Adipocyte (in vitro differentiated cells): ENCODE data around the gene ANKRD34A.

Experiments used
- DNase-seq: peaks from one replicate; pipeline ENCODE4 v3.0.0-alpha.2; 2015; ENCODE audit warnings: low read depth
- H3K27me3 ChIP-seq: replicated peaks from 2 replicates; pipeline ENCODE4 v1.7.0; 2013; ENCODE audit warnings: mild to moderate bottlenecking, low read length, moderate library complexity; ENCODE audit not compliant: control insufficient read depth, insufficient read depth
- H3K36me3 ChIP-seq: 2 replicates; pipeline ENCODE4 v1.7.0; 2013; ENCODE audit warnings: low read length, mild to moderate bottlenecking, moderate library complexity; ENCODE audit not compliant: control insufficient read depth, insufficient read depth, severe bottlenecking
- H3K4me1 ChIP-seq: 2 replicates; pipeline ENCODE4 v1.7.0; 2013; ENCODE audit warnings: mild to moderate bottlenecking, low read length, moderate library complexity; ENCODE audit not compliant: control insufficient read depth, insufficient read depth
- H3K4me3 ChIP-seq: 2 replicates; pipeline ENCODE4 v1.7.0; 2013; ENCODE audit warnings: mild to moderate bottlenecking, low read length, moderate library complexity
- H3K9ac ChIP-seq: 2 replicates; pipeline ENCODE4 v1.7.0; 2013; ENCODE audit warnings: mild to moderate bottlenecking, low read length, moderate library complexity
- H3K9me3 ChIP-seq: 2 replicates; pipeline ENCODE4 v1.7.0; 2013; ENCODE audit warnings: mild to moderate bottlenecking, low read length, moderate library complexity; ENCODE audit not compliant: control insufficient read depth

The ANKRD34A gene

GRCh38 chr1:145962157-145963102 is 1.9 kb downstream of the ANKRD34A start:
- Histone ChIP-seq H3K27me3 (no peaks in the 10 kb centered on the region), H3K9ac (peak overlapping the region; percentile 93), H3K4me3 (peak overlapping the region; percentile 86), H3K36me3 (no peaks in the 10 kb centered on the region), H3K4me1 (peaks cover 45% of the 10 kb centered on the region), H3K9me3 (no peaks in the 10 kb centered on the region)
- peak; percentile 67 for DNase-seq

GRCh38 chr1:145961425-145962156 is 2.8 kb downstream of the ANKRD34A start:
- Histone ChIP-seq H3K9ac (peak overlapping the region; percentile 87), H3K9me3 (no peaks in the 10 kb centered on the region), H3K4me1 (peaks cover 51% of the 10 kb centered on the region), H3K4me3 (peak overlapping the region; percentile 86), H3K36me3 (no peaks in the 10 kb centered on the region), H3K27me3 (no peaks in the 10 kb centered on the region)
- peak; percentile 58 for DNase-seq

- no peaks in the 10 kb centered on the region for H3K36me3 ChIP-seq
- H3K9me3 ChIP-seq: no peaks in the 10 kb centered on the region
- peak overlapping the region; percentile 87 for H3K9ac ChIP-seq
- peak overlapping the region; percentile 86 for H3K4me3 ChIP-seq
- H3K4me1 ChIP-seq: peaks cover 56% of the 10 kb centered on the region
- no peak for DNase-seq
- H3K27me3 ChIP-seq: no peaks in the 10 kb centered on the region
Measured at GRCh38 chr1:145961109-145961424, 3.3 kb downstream of the ANKRD34A start.

GRCh38 chr1:145960468-145961108 is 3.8 kb downstream of the ANKRD34A start:
- peak; percentile 85 for DNase-seq
- peaks cover 61% of the 10 kb centered on the region for H3K4me1 ChIP-seq
- H3K27me3 ChIP-seq: no peaks in the 10 kb centered on the region
- H3K9ac ChIP-seq: peak overlapping the region; percentile 87
- H3K4me3 ChIP-seq: peak overlapping the region; percentile 86
- H3K9me3 ChIP-seq: no peaks in the 10 kb centered on the region
- H3K36me3 ChIP-seq: no peaks in the 10 kb centered on the region

GRCh38 chr1:145959957-145960467 is 4.4 kb downstream of the ANKRD34A start:
- Histone ChIP-seq H3K36me3 (no peaks in the 10 kb centered on the region), H3K27me3 (no peaks in the 10 kb centered on the region), H3K4me3 (peak overlapping the region; percentile 86), H3K9ac (peak overlapping the region; percentile 87), H3K4me1 (peaks cover 64% of the 10 kb centered on the region), H3K9me3 (no peaks in the 10 kb centered on the region)
- no peak for DNase-seq

GRCh38 chr1:145959333-145959732 is 5.0 kb downstream of the ANKRD34A start:
- H3K36me3 ChIP-seq: no peaks in the 10 kb centered on the region
- H3K4me1 ChIP-seq: peaks cover 69% of the 10 kb centered on the region
- no peak for DNase-seq
- no peaks in the 10 kb centered on the region for H3K27me3 ChIP-seq
- no peak overlapping the region for H3K9ac ChIP-seq
- no peak overlapping the region for H3K4me3 ChIP-seq
- no peaks in the 10 kb centered on the region for H3K9me3 ChIP-seq

GRCh38 chr1:145958734-145959133 is 5.6 kb downstream of the ANKRD34A start:
- Histone ChIP-seq H3K9ac (peak overlapping the region; percentile 91), H3K9me3 (no peaks in the 10 kb centered on the region), H3K27me3 (no peaks in the 10 kb centered on the region), H3K4me3 (no peak overlapping the region), H3K36me3 (no peaks in the 10 kb centered on the region), H3K4me1 (peaks cover 69% of the 10 kb centered on the region)
- DNase-seq: no peak

GRCh38 chr1:145957443-145958319 is 6.7 kb downstream of the ANKRD34A start, which contains the start of gene LIX1L:
Gene LIX1L (minus strand): TSS chr1:145958017. CDS start chr1:145957927, 90 bp downstream.
- peak within 1 kb of the TSS; percentile 91 for H3K4me3 ChIP-seq
- H3K9me3 ChIP-seq: no peaks in the 10 kb centered on the region
- peak; percentile 99 for DNase-seq
- peaks cover 61% of the 10 kb centered on the region for H3K4me1 ChIP-seq
- no peaks in the 10 kb centered on the region for H3K36me3 ChIP-seq
- H3K27me3 ChIP-seq: no peaks in the 10 kb centered on the region
- H3K9ac ChIP-seq: peak within 1 kb of the TSS; percentile 91

- H3K27me3 ChIP-seq: no peaks in the 10 kb centered on the region
- peak overlapping the region; percentile 91 for H3K4me3 ChIP-seq
Measured at GRCh38 chr1:145956781-145957442, 7.5 kb downstream of the ANKRD34A start.

GRCh38 chr1:145956361-145956760 is 8.0 kb downstream of the ANKRD34A start:
- peak overlapping the region; percentile 91 for H3K9ac ChIP-seq
- peaks cover 50% of the 10 kb centered on the region for H3K4me1 ChIP-seq
- DNase-seq: no peak
- H3K9me3 ChIP-seq: no peaks in the 10 kb centered on the region
- no peaks in the 10 kb centered on the region for H3K27me3 ChIP-seq
- H3K4me3 ChIP-seq: peak overlapping the region; percentile 91
- peaks cover 3% of the 10 kb centered on the region for H3K36me3 ChIP-seq

More at GRCh38 chr1:145956781-145957442, 7.5 kb downstream of the ANKRD34A start:
- Histone ChIP-seq H3K9me3 (no peaks in the 10 kb centered on the region), H3K9ac (peak overlapping the region; percentile 91), H3K4me1 (peaks cover 55% of the 10 kb centered on the region), H3K36me3 (peaks cover under 1% of the 10 kb centered on the region)
- DNase-seq: peak; percentile 72
